ENCODE measurements around the gene ASGR2. TPM values are rescaled to one million over a fixed set of nuclear protein-coding genes. Genes with fewer than 3 reads are reported as not detected.

The ASGR2 gene
- total and polyA plus RNA-seq, 7 experiments from 2014 or later = 0.27 to 15.0 (median 1.9) TPM; not detected in 4

GRCh38 chr17:7120123-7120522, 5.5 kb upstream of the ASGR2 start:
- Mint-ChIP-seq H3K27me3 (peaks cover 12 to 32% (median 14%) of the 10 kb centered on the region in 5 donors), H3K4me1 (peaks cover 0 to 6% (median 0%) of the 10 kb centered on the region in 7 donors), H3K27ac (no peak overlapping the region), H3K36me3 (peaks cover 0 to 3% (median 0%) of the 10 kb centered on the region in 5 donors), H3K4me3 (no peak overlapping the region), H3K9me3 (no peaks in the 10 kb centered on the region)
- Histone ChIP-seq H3K4me1 (ENCODE audit: control insufficient read depth in 2 of 2, insufficient read depth in 2 of 2, low read length in 2 of 2) (no peaks in the 10 kb centered on the region), H3K27me3 (ENCODE audit: control insufficient read depth in 2 of 2, insufficient read depth in 2 of 2, low read length in 2 of 2) (no peaks in the 10 kb centered on the region), H3K9me3 (ENCODE audit: control insufficient read depth in 2 of 3, low read length in 3 of 3) (no peaks in the 10 kb centered on the region), H3K27ac (ENCODE audit: low read depth, low read length) (no peak overlapping the region), H3K36me3 (ENCODE audit: control insufficient read depth in 2 of 3, insufficient read depth in 3 of 3, low read length in 3 of 3) (no peaks in the 10 kb centered on the region), H3K4me3 (ENCODE audit: low read length) (no peak overlapping the region)
- no peak for ATAC-seq
- ChIA-PET CTCF (no interaction called here), POLR2A (no interaction called here)
- intact Hi-C loops (cut with micrococcal nuclease) = no loop called here
- DNase-seq = no peak

DNA sequence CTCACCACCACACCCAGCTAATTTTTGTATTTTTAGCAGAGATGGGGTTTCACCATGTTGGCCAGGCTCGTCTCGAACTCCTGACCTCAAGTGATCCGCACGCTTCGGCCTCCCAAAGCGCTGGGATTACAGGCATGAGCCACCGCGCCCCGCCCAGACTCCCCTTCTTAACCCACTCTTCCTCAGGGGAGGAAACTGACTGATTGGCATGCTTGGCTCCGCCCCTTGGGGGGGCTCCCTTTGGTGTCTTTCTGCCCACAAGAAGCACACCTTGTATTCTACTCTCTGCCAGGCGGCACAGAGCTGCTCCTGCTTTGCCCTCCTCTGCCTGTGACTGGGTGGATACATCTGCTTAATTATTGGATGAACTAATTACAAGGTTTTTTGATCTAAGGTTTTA, 4.7 kb upstream of the ASGR2 start:
- Histone ChIP-seq H3K27ac (ENCODE audit: low read depth, low read length) (no peak overlapping the region), H3K4me1 (ENCODE audit: control insufficient read depth in 2 of 2, insufficient read depth in 2 of 2, low read length in 2 of 2) (no peaks in the 10 kb centered on the region)

DNA sequence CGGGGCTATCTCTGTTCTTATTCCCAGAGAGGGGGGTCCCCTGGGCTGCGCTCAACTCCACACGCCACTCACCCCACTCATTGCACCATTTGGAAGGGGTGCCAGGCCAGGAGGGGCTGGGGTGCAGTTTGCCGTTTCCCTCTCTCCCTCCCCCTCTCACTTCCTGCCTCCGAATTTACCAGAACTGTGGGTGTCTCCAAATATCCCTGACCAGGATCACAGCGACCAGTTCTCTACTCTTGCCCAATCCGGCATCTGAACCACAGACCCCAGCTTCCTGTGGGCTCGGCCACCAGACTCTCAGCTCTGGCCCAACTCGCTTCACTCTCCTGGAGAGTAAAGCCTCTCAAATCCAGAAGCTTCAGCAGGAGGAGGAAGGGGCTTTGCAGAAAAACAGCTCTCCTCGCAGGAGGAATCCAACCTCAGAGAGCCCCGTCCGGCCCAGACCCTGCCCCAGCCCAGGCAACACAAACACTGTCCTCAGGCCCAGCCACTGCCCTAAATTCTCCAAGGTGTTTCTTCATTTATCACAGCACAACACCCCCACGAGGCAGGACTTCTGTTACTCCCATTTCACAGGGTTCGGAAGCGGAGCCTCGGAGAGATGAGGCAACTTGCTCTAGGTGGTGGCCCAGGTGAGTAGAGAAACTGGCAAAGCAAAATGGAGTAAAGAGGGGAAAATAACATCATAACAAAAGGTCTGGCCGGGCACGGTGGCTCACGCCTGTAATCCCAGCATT, 423 bp upstream of the ASGR2 start:
- ChIA-PET POLR2A (no interaction called here), CTCF (no interaction called here)
- Mint-ChIP-seq H3K27ac (peak overlapping the region in 2 of 9 donors; percentile 49 to 51), H3K4me3 (no peak overlapping the region), H3K27me3 (peaks cover 6 to 14% (median 8%) of the 10 kb centered on the region in 5 donors), H3K9me3 (peaks cover 0 to 5% (median 0%) of the 10 kb centered on the region in 11 donors), H3K4me1 (peaks cover 3 to 8% (median 5%) of the 10 kb centered on the region in 7 donors), H3K36me3 (peaks cover 0 to 3% (median 0%) of the 10 kb centered on the region in 5 donors)
- Histone ChIP-seq H3K27ac (ENCODE audit: low read depth, low read length) (no peak overlapping the region), H3K4me3 (ENCODE audit: low read length) (no peak overlapping the region), H3K4me1 (ENCODE audit: control insufficient read depth in 2 of 2, insufficient read depth in 2 of 2, low read length in 2 of 2) (no peaks in the 10 kb centered on the region), H3K9me3 (ENCODE audit: control insufficient read depth in 2 of 3, low read length in 3 of 3) (no peaks in the 10 kb centered on the region), H3K36me3 (ENCODE audit: control insufficient read depth in 2 of 3, insufficient read depth in 3 of 3, low read length in 3 of 3) (no peaks in the 10 kb centered on the region), H3K27me3 (ENCODE audit: control insufficient read depth in 2 of 2, insufficient read depth in 2 of 2, low read length in 2 of 2) (no peaks in the 10 kb centered on the region)
- peak; percentile 54 for ATAC-seq
- no peak for DNase-seq
- intact Hi-C loops (cut with micrococcal nuclease) = no loop called here

More for the DNA sequence above, 4.7 kb upstream of the ASGR2 start:
- H3K9me3 ChIP-seq (ENCODE audit: control insufficient read depth in 2 of 3, low read length in 3 of 3) = no peaks in the 10 kb centered on the region
- peaks cover 12 to 32% (median 14%) of the 10 kb centered on the region in 5 donors for H3K27me3 Mint-ChIP-seq
- H3K4me3 Mint-ChIP-seq = no peak overlapping the region
- no peaks in the 10 kb centered on the region for H3K9me3 Mint-ChIP-seq
- intact Hi-C loops (cut with micrococcal nuclease) = no loop called here
- ChIA-PET POLR2A (no interaction called here), CTCF (no interaction called here)
- no peak for ATAC-seq
- no peak overlapping the region for H3K4me3 ChIP-seq (ENCODE audit: low read length)
- peaks cover 0 to 3% (median 0%) of the 10 kb centered on the region in 5 donors for H3K36me3 Mint-ChIP-seq
- H3K27me3 ChIP-seq (ENCODE audit: control insufficient read depth in 2 of 2, insufficient read depth in 2 of 2, low read length in 2 of 2) = no peaks in the 10 kb centered on the region
- no peak overlapping the region for H3K27ac Mint-ChIP-seq
- peaks cover 0 to 6% (median 0%) of the 10 kb centered on the region in 7 donors for H3K4me1 Mint-ChIP-seq
- H3K36me3 ChIP-seq (ENCODE audit: control insufficient read depth in 2 of 3, insufficient read depth in 3 of 3, low read length in 3 of 3) = no peaks in the 10 kb centered on the region
- DNase-seq = no peak

DNA sequence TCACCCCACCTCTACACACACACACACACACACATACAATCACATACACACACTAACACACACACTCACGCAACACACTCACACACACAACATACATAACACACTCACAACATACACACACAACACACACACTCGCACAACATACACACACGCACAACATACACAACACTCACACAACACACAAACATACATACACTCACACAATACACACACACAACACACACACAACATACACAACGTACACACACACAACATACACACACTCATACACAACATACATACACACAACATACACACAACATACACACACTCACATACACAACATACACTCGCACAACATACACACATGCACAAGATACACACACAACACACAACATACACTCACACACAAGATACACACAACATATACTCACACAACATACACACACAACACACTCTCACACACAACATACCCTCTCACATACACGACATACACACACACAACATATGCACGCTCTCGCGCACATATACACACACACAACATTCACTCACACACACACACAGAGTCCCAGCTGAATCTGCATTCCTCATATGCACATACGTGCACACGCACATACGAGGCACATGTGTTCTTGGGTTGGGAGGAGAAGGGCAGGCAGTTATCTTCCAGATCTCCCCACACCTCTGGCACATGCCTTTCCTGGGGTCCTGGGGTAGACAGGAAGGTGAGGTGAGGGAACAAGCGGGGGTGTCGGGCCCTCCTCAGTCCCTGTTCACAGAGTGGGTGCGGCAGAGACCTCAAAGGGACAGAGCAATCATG, 1.1 kb downstream of the ASGR2 start:
- H3K9me3 ChIP-seq (ENCODE audit: control insufficient read depth in 2 of 3, low read length in 3 of 3) = no peaks in the 10 kb centered on the region
- no peak overlapping the region for H3K27ac ChIP-seq (ENCODE audit: low read depth, low read length)
- H3K4me3 ChIP-seq (ENCODE audit: low read length) = no peak overlapping the region
- Mint-ChIP-seq H3K4me3 (no peak overlapping the region), H3K4me1 (peaks cover 10 to 17% (median 12%) of the 10 kb centered on the region in 7 donors), H3K27me3 (peaks cover 0 to 6% (median 0%) of the 10 kb centered on the region in 5 donors), H3K36me3 (peaks cover 0 to 3% (median 0%) of the 10 kb centered on the region in 5 donors), H3K27ac (no peak overlapping the region), H3K9me3 (peaks cover 0 to 5% (median 0%) of the 10 kb centered on the region in 11 donors)
- H3K36me3 ChIP-seq (ENCODE audit: control insufficient read depth in 2 of 3, insufficient read depth in 3 of 3, low read length in 3 of 3) = no peaks in the 10 kb centered on the region
- intact Hi-C loops (cut with micrococcal nuclease) = no loop called here
- H3K4me1 ChIP-seq (ENCODE audit: control insufficient read depth in 2 of 2, insufficient read depth in 2 of 2, low read length in 2 of 2) = peaks cover 0 to 7% of the 10 kb centered on the region in 2 donors
- no peak for DNase-seq
- POLR2A ChIA-PET = no interaction called here
- no peaks in the 10 kb centered on the region for H3K27me3 ChIP-seq (ENCODE audit: control insufficient read depth in 2 of 2, insufficient read depth in 2 of 2, low read length in 2 of 2)
- CTCF ChIA-PET = no interaction called here
- no peak for ATAC-seq

GRCh38 chr17:7112510-7113108, 2.0 kb downstream of the ASGR2 start:
- intact Hi-C loops (cut with micrococcal nuclease) = no loop called here
- peaks cover 0 to 3% (median 0%) of the 10 kb centered on the region in 5 donors for H3K36me3 Mint-ChIP-seq
- Histone ChIP-seq H3K9me3 (ENCODE audit: control insufficient read depth in 2 of 3, low read length in 3 of 3) (no peaks in the 10 kb centered on the region), H3K36me3 (ENCODE audit: control insufficient read depth in 2 of 3, insufficient read depth in 3 of 3, low read length in 3 of 3) (no peaks in the 10 kb centered on the region), H3K4me1 (ENCODE audit: control insufficient read depth in 2 of 2, insufficient read depth in 2 of 2, low read length in 2 of 2) (peaks cover 0 to 7% of the 10 kb centered on the region in 2 donors), H3K27ac (ENCODE audit: low read depth, low read length) (no peak overlapping the region), H3K27me3 (ENCODE audit: control insufficient read depth in 2 of 2, insufficient read depth in 2 of 2, low read length in 2 of 2) (no peaks in the 10 kb centered on the region), H3K4me3 (ENCODE audit: low read length) (no peak overlapping the region)
- CTCF ChIA-PET = no interaction called here
- no peak overlapping the region for H3K4me3 Mint-ChIP-seq
- POLR2A ChIA-PET = no interaction called here
- ATAC-seq = no peak
- H3K9me3 Mint-ChIP-seq = peaks cover 0 to 5% (median 0%) of the 10 kb centered on the region in 11 donors
- H3K27me3 Mint-ChIP-seq = peaks cover 0 to 6% (median 0%) of the 10 kb centered on the region in 5 donors
- DNase-seq = no peak
- H3K4me1 Mint-ChIP-seq = peaks cover 10 to 19% (median 12%) of the 10 kb centered on the region in 7 donors
- H3K27ac Mint-ChIP-seq = peak overlapping the region in 1 of 9 donors; percentile 78

DNA sequence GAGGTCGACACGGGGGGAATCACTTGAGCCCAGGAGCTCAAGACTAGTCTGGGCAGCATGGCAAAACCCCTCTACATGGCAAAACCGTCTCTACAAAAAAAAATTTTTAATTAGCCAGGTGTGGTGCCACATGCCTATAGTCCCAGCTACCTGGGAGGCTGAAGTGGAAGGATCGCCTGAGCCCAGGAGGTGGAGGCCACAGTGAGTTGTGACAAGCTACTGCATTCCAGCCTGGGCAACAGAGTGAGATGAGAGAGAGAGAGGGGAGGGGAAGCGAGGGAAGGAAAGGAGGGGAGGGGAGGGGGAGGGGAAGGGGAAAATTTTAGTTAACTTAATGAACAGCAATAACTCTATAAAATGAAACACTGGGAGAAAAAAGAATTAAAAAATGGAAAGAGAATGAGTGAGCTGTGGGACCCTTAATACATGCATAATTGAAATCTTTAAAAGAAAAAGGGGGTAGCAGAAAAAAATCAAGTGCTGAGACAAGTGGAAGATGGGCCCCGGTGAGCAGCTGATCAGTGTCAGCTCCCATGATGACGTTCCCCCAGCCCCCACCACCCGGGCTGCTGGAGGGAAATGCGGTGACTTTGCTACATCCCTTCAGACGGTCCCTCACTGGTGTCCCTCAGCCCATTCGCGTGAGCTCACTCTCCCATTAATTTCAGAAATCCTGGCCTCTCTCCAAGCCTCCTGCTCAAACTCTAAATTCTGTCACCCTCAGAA, 2.7 kb downstream of the ASGR2 start:
- ATAC-seq (peak; percentile 60), DNase-seq (no peak)
- no peaks in the 10 kb centered on the region for H3K36me3 Mint-ChIP-seq
- peaks cover 0 to 5% (median 0%) of the 10 kb centered on the region in 11 donors for H3K9me3 Mint-ChIP-seq
- no peaks in the 10 kb centered on the region for H3K36me3 ChIP-seq (ENCODE audit: control insufficient read depth in 2 of 3, insufficient read depth in 3 of 3, low read length in 3 of 3)
- no peak overlapping the region for H3K4me3 ChIP-seq (ENCODE audit: low read length)
- peaks cover 10 to 19% (median 12%) of the 10 kb centered on the region in 7 donors for H3K4me1 Mint-ChIP-seq
- POLR2A ChIA-PET = no interaction called here
- CTCF ChIA-PET = no interaction called here
- H3K27ac ChIP-seq (ENCODE audit: low read depth, low read length) = no peak overlapping the region
- intact Hi-C loops (cut with micrococcal nuclease) = no loop called here
- no peak overlapping the region for H3K4me3 Mint-ChIP-seq
- H3K27me3 ChIP-seq (ENCODE audit: control insufficient read depth in 2 of 2, insufficient read depth in 2 of 2, low read length in 2 of 2) = no peaks in the 10 kb centered on the region
- H3K4me1 ChIP-seq (ENCODE audit: control insufficient read depth in 2 of 2, insufficient read depth in 2 of 2, low read length in 2 of 2) = peaks cover 0 to 7% of the 10 kb centered on the region in 2 donors
- peaks cover 0 to 6% (median 0%) of the 10 kb centered on the region in 5 donors for H3K27me3 Mint-ChIP-seq
- no peaks in the 10 kb centered on the region for H3K9me3 ChIP-seq (ENCODE audit: control insufficient read depth in 2 of 3, low read length in 3 of 3)
- H3K27ac Mint-ChIP-seq = no peak overlapping the region

Measured in naive thymus-derived CD4-positive, alpha-beta T cell (primary cell).